ENCODE data around the gene TTLL1. TPM values are rescaled to one million over a fixed set of nuclear protein-coding genes. Genes with fewer than 3 reads are reported as not detected.
A peak's percentile ranks its signal among the peaks of the same experiment; 100 is the strongest.
"Not testable (repeated sequence)": the region's sequence is repeated elsewhere in the genome, so short reads cannot be mapped to it uniquely, and the experiment has no call there.

The TTLL1 gene
- total and polyA plus RNA-seq, 4 donors, result 3.0 to 5.9 (median 5.1) TPM

- intact Hi-C loops (cut with DNase I), result loop anchor here in 1 of 2 donors (5.0 kb wide), 1 partner anchor 65 kb away; no protein-coding TSS in a partner anchor
- Histone ChIP-seq H3K36me3 (ENCODE audit: control insufficient read depth in 1 of 2, insufficient read depth in 2 of 2, low read length in 1 of 2) (no peaks in the 10 kb centered on the region), H3K4me3 (ENCODE audit: low read length in 2 of 2) (no peak overlapping the region), H3K27ac (ENCODE audit: low read depth in 1 of 2, low read length in 2 of 2) (peak overlapping the region in 1 of 2 donors; percentile 38), H3K4me1 (ENCODE audit: control insufficient read depth in 1 of 2, insufficient read depth in 2 of 2, low read length in 2 of 2) (peaks cover 14 to 15% of the 10 kb centered on the region in 2 donors), H3K9me3 (ENCODE audit: control insufficient read depth, low read length) (no peaks in the 10 kb centered on the region), H3K27me3 (ENCODE audit: control insufficient read depth in 1 of 2, insufficient read depth in 2 of 2, low read length in 1 of 2) (no peaks in the 10 kb centered on the region)
- no peak for ATAC-seq (ENCODE audit: low FRiP score)
- 46 to 55% methylated on average over 6 of the region's 6 CpGs for WGBS, 2 donors
- peak in 1 of 2 donors; percentile 27 for DNase-seq
Observed at GRCh38 chr22:42997582-42998090, 91.6 kb downstream of the TTLL1 start.

- intact Hi-C loops (cut with DNase I), result loop anchor here in 1 of 2 donors (5.0 kb wide), 1 partner anchor 65 kb away; no protein-coding TSS in a partner anchor
- H3K4me3 ChIP-seq (ENCODE audit: low read length in 2 of 2), result no peak overlapping the region
- ATAC-seq (ENCODE audit: low FRiP score), result peak; percentile 48
- H3K27ac ChIP-seq (ENCODE audit: low read depth in 1 of 2, low read length in 2 of 2), result peak overlapping the region; percentile 6 to 93
- H3K27me3 ChIP-seq (ENCODE audit: control insufficient read depth in 1 of 2, insufficient read depth in 2 of 2, low read length in 1 of 2), result no peaks in the 10 kb centered on the region
- H3K9me3 ChIP-seq (ENCODE audit: control insufficient read depth, low read length), result no peaks in the 10 kb centered on the region
- peaks cover 10 to 12% of the 10 kb centered on the region in 2 donors for H3K4me1 ChIP-seq (ENCODE audit: control insufficient read depth in 1 of 2, insufficient read depth in 2 of 2, low read length in 2 of 2)
- H3K36me3 ChIP-seq (ENCODE audit: control insufficient read depth in 1 of 2, insufficient read depth in 2 of 2, low read length in 1 of 2), result no peaks in the 10 kb centered on the region
- 9 to 11% methylated on average over 10 of the region's 10 CpGs for WGBS, 2 donors
- DNase-seq, result peak in 1 of 2 donors; percentile 79
Observed at GRCh38 chr22:42996646-42997365, 92.4 kb downstream of the TTLL1 start.

- H3K27ac ChIP-seq (ENCODE audit: low read depth in 1 of 2, low read length in 2 of 2), result peak overlapping the region; percentile 58 to 89
- DNase-seq, result peak in 1 of 2 donors; percentile 13
- H3K36me3 ChIP-seq (ENCODE audit: control insufficient read depth in 1 of 2, insufficient read depth in 2 of 2, low read length in 1 of 2); H3K27me3 ChIP-seq (ENCODE audit: control insufficient read depth in 1 of 2, insufficient read depth in 2 of 2, low read length in 1 of 2); ATAC-seq (ENCODE audit: low FRiP score); H3K4me1 ChIP-seq (ENCODE audit: control insufficient read depth in 1 of 2, insufficient read depth in 2 of 2, low read length in 2 of 2); H3K9me3 ChIP-seq (ENCODE audit: control insufficient read depth, low read length); H3K4me3 ChIP-seq (ENCODE audit: low read length in 2 of 2): not testable (repeated sequence)
- intact Hi-C loops (cut with DNase I), result loop anchor here in 1 of 2 donors (5.0 kb wide), 1 partner anchor 63 kb away; no protein-coding TSS in a partner anchor
- 59 to 69% methylated on average over 7 of the region's 7 CpGs for WGBS, 2 donors
Observed at GRCh38 chr22:42995654-42996053, 93.5 kb downstream of the TTLL1 start.

- no peaks in the 10 kb centered on the region for H3K9me3 ChIP-seq (ENCODE audit: control insufficient read depth, low read length)
- 2 to 4% methylated on average over 9 of the region's 9 CpGs for WGBS, 2 donors
- DNase-seq, result peak; percentile 71 to 79
- ATAC-seq (ENCODE audit: low FRiP score), result peak; percentile 82
- peaks cover 7 to 14% of the 10 kb centered on the region in 2 donors for H3K4me1 ChIP-seq (ENCODE audit: control insufficient read depth in 1 of 2, insufficient read depth in 2 of 2, low read length in 2 of 2)
- H3K4me3 ChIP-seq (ENCODE audit: low read length in 2 of 2), result peak overlapping the region; percentile 41 to 42
- intact Hi-C loops (cut with DNase I), result loop anchor here (5.0 kb wide), 3 partner anchors 58 to 88 kb away; no protein-coding TSS in a partner anchor
- no peaks in the 10 kb centered on the region for H3K27me3 ChIP-seq (ENCODE audit: control insufficient read depth in 1 of 2, insufficient read depth in 2 of 2, low read length in 1 of 2)
- H3K27ac ChIP-seq (ENCODE audit: low read depth in 1 of 2, low read length in 2 of 2), result peak overlapping the region; percentile 79 to 89
- no peaks in the 10 kb centered on the region for H3K36me3 ChIP-seq (ENCODE audit: control insufficient read depth in 1 of 2, insufficient read depth in 2 of 2, low read length in 1 of 2)
Observed at GRCh38 chr22:42994917-42995562, 94.2 kb downstream of the TTLL1 start.

GRCh38 chr22:42994276-42994916 lies 94.8 kb downstream of the TTLL1 start:
- DNase-seq, result peak in 1 of 2 donors; percentile 62
- Histone ChIP-seq H3K27me3 (ENCODE audit: control insufficient read depth in 1 of 2, insufficient read depth in 2 of 2, low read length in 1 of 2) (no peaks in the 10 kb centered on the region), H3K4me1 (ENCODE audit: control insufficient read depth in 1 of 2, insufficient read depth in 2 of 2, low read length in 2 of 2) (peaks cover 3 to 12% of the 10 kb centered on the region in 2 donors), H3K4me3 (ENCODE audit: low read length in 2 of 2) (peak overlapping the region; percentile 41 to 42), H3K9me3 (ENCODE audit: control insufficient read depth, low read length) (no peaks in the 10 kb centered on the region), H3K27ac (ENCODE audit: low read depth in 1 of 2, low read length in 2 of 2) (peak overlapping the region; percentile 79 to 80), H3K36me3 (ENCODE audit: control insufficient read depth in 1 of 2, insufficient read depth in 2 of 2, low read length in 1 of 2) (no peaks in the 10 kb centered on the region)
- intact Hi-C loops (cut with DNase I), result loop anchor here (5.0 kb wide), 2 partner anchors 57 to 87 kb away; no protein-coding TSS in a partner anchor
- WGBS, 2 donors, result 50 to 56% methylated on average over 12 of the region's 12 CpGs
- ATAC-seq (ENCODE audit: low FRiP score), result peak; percentile 1

GRCh38 chr22:42993651-42994275 lies 95.4 kb downstream of the TTLL1 start:
- Histone ChIP-seq H3K4me1 (ENCODE audit: control insufficient read depth in 1 of 2, insufficient read depth in 2 of 2, low read length in 2 of 2) (peaks cover 3 to 12% of the 10 kb centered on the region in 2 donors), H3K4me3 (ENCODE audit: low read length in 2 of 2) (peak overlapping the region; percentile 42 to 47), H3K27ac (ENCODE audit: low read depth in 1 of 2, low read length in 2 of 2) (peak overlapping the region; percentile 79 to 80), H3K27me3 (ENCODE audit: control insufficient read depth in 1 of 2, insufficient read depth in 2 of 2, low read length in 1 of 2) (no peaks in the 10 kb centered on the region), H3K36me3 (ENCODE audit: control insufficient read depth in 1 of 2, insufficient read depth in 2 of 2, low read length in 1 of 2) (no peaks in the 10 kb centered on the region), H3K9me3 (ENCODE audit: control insufficient read depth, low read length) (no peaks in the 10 kb centered on the region)
- 39 to 40% methylated on average over 12 of the region's 12 CpGs for WGBS, 2 donors
- intact Hi-C loops (cut with DNase I), result loop anchor here (5.0 kb wide), 2 partner anchors 56 to 86 kb away; no protein-coding TSS in a partner anchor
- ATAC-seq (ENCODE audit: low FRiP score) (peak; percentile 5), DNase-seq (peak in 1 of 2 donors; percentile 63)

- no peak overlapping the region for H3K4me3 ChIP-seq (ENCODE audit: low read length in 2 of 2)
- ATAC-seq (ENCODE audit: low FRiP score), result no peak
- no peaks in the 10 kb centered on the region for H3K36me3 ChIP-seq (ENCODE audit: control insufficient read depth in 1 of 2, insufficient read depth in 2 of 2, low read length in 1 of 2)
- no peaks in the 10 kb centered on the region for H3K9me3 ChIP-seq (ENCODE audit: control insufficient read depth, low read length)
- H3K4me1 ChIP-seq (ENCODE audit: control insufficient read depth in 1 of 2, insufficient read depth in 2 of 2, low read length in 2 of 2), result peaks cover 3 to 12% of the 10 kb centered on the region in 2 donors
- peak overlapping the region in 1 of 2 donors; percentile 28 for H3K27ac ChIP-seq (ENCODE audit: low read depth in 1 of 2, low read length in 2 of 2)
- H3K27me3 ChIP-seq (ENCODE audit: control insufficient read depth in 1 of 2, insufficient read depth in 2 of 2, low read length in 1 of 2), result no peaks in the 10 kb centered on the region
- WGBS, 2 donors, result 51 to 63% methylated on average over 9 of the region's 9 CpGs
- DNase-seq, result peak in 1 of 2 donors; percentile 60
- intact Hi-C loops (cut with DNase I), result loop anchor here (5.0 kb wide), 2 partner anchors 56 to 86 kb away; no protein-coding TSS in a partner anchor
Observed at GRCh38 chr22:42992886-42993479, 96.2 kb downstream of the TTLL1 start.

Data from aorta (tissue), 5 donors.